Activated effector memory CD4-positive, alpha-beta T cell treated with Interleukin-2 at 50 U/mL for 16 hours (primary cell): Measurements from ENCODE around the gene NMNAT1.
"Not testable (repeated sequence)": the region's sequence is repeated elsewhere in the genome, so short reads cannot be mapped to it uniquely, and the experiment has no call there.

ENCODE experiments used
- DNase-seq: peaks from one replicate; pipeline ENCODE4 v3.0.0-alpha.2; 2020

Gene NMNAT1

GRCh38 chr1:9942939-9943788, at the start of gene NMNAT1, which contains the start of gene LZIC:
TSS of gene NMNAT1 (plus strand) at chr1:9943475. CDS start at chr1:9972074, 28,599 bp downstream.
TSS of gene LZIC (minus strand) at chr1:9943391. CDS start at chr1:9936619, 6,772 bp downstream.
- peak; percentile 84 for DNase-seq

- no peak for DNase-seq
These were observed 49.2 kb upstream of the NMNAT1 start for GRCh38 chr1:9894115-9894514.

- no peak for DNase-seq
These were observed 42.9 kb upstream of the NMNAT1 start for GRCh38 chr1:9900142-9901043.

GRCh38 chr1:9901148-9902059, 41.9 kb upstream of the NMNAT1 start:
- DNase-seq, result no peak

- no peak for DNase-seq
These were observed 41.2 kb upstream of the NMNAT1 start for GRCh38 chr1:9902060-9902452.

- DNase-seq, result no peak
These were observed 39.3 kb upstream of the NMNAT1 start for GRCh38 chr1:9903801-9904527.

GRCh38 chr1:9904596-9904995, 38.7 kb upstream of the NMNAT1 start:
- DNase-seq, result no peak

- no peak for DNase-seq
These were observed 38.3 kb upstream of the NMNAT1 start for GRCh38 chr1:9905010-9905409.

GRCh38 chr1:9906466-9906865, 36.8 kb upstream of the NMNAT1 start:
- DNase-seq, result no peak

GRCh38 chr1:9907441-9907840, 35.8 kb upstream of the NMNAT1 start:
- DNase-seq, result no peak

- no peak for DNase-seq
These were observed 34.4 kb upstream of the NMNAT1 start for GRCh38 chr1:9908871-9909233.

- DNase-seq, result peak; percentile 13
These were observed 33.8 kb upstream of the NMNAT1 start for GRCh38 chr1:9909234-9910046.

GRCh38 chr1:9910076-9910422, 33.2 kb upstream of the NMNAT1 start, which contains the start of gene CTNNBIP1:
TSS of gene CTNNBIP1 (minus strand) at chr1:9910269. CDS start at chr1:9872064, 38,205 bp downstream.
- no peak for DNase-seq

GRCh38 chr1:9910423-9911178, 32.7 kb upstream of the NMNAT1 start:
- DNase-seq, result peak; percentile 100

- DNase-seq, result no peak
These were observed 30.9 kb upstream of the NMNAT1 start for GRCh38 chr1:9912264-9912936.

GRCh38 chr1:9914610-9914937, 28.7 kb upstream of the NMNAT1 start:
- DNase-seq, result no peak

- DNase-seq, result no peak
These were observed 26.8 kb upstream of the NMNAT1 start for GRCh38 chr1:9916452-9916851.

GRCh38 chr1:9917495-9917894, 25.8 kb upstream of the NMNAT1 start:
- not testable (repeated sequence) for DNase-seq

GRCh38 chr1:9917901-9918300, 25.4 kb upstream of the NMNAT1 start:
- DNase-seq, result no peak

- DNase-seq, result no peak
These were observed 22.7 kb upstream of the NMNAT1 start for GRCh38 chr1:9920606-9921005.
